GM19025 (cell line): ENCODE measurements around the gene BTK.

Experiments
- ATAC-seq: cut with Tn5 transposase; IDR thresholded peaks from one replicate; pipeline ENCODE4 v1.9.1; 2021; ENCODE audit warnings: mild to moderate bottlenecking, low read depth, moderate library complexity; ENCODE audit not compliant: unreplicated experiment

The BTK gene

GRCh38 chrX:101385795-101386541, at the start of gene BTK:
TSS of gene BTK (minus strand) at chrX:101386191. CDS start at chrX:101375284, 10,907 bp downstream.
- peak; percentile 49 for ATAC-seq

- ATAC-seq: peak; percentile 91
Observed at GRCh38 chrX:101430457-101431078, 44.6 kb upstream of the BTK start.

- peak; percentile 28 for ATAC-seq
Observed at GRCh38 chrX:101429934-101430333, 43.9 kb upstream of the BTK start.

- ATAC-seq: no peak
Observed at GRCh38 chrX:101427954-101428353, 42.0 kb upstream of the BTK start.

- ATAC-seq: no peak
Observed at GRCh38 chrX:101419489-101419888, 33.5 kb upstream of the BTK start.

GRCh38 chrX:101417981-101418841, 32.2 kb upstream of the BTK start:
- no peak for ATAC-seq

- no peak for ATAC-seq
Observed at GRCh38 chrX:101417190-101417589, 31.2 kb upstream of the BTK start.

GRCh38 chrX:101416691-101417090, 30.7 kb upstream of the BTK start:
- ATAC-seq: no peak

- ATAC-seq: peak; percentile 45
Observed at GRCh38 chrX:101415180-101416145, 29.5 kb upstream of the BTK start.

GRCh38 chrX:101411984-101412383, 26.0 kb upstream of the BTK start:
- ATAC-seq: no peak

- ATAC-seq: no peak
Observed at GRCh38 chrX:101410461-101410860, 24.5 kb upstream of the BTK start.

- ATAC-seq: no peak
Observed at GRCh38 chrX:101409043-101409442, 23.1 kb upstream of the BTK start.

GRCh38 chrX:101408532-101408841, 22.5 kb upstream of the BTK start:
- ATAC-seq: peak; percentile 25

GRCh38 chrX:101407748-101408531, 21.9 kb upstream of the BTK start, which contains the start of the genes GLA and HNRNPH2:
TSS of gene GLA (minus strand) at chrX:101407925. CDS start at chrX:101407903, 22 bp downstream.
TSS of gene HNRNPH2 (plus strand) at chrX:101408222. CDS start at chrX:101411989, 3,767 bp downstream.
- ATAC-seq: peak; percentile 93

GRCh38 chrX:101407167-101407747, 21.3 kb upstream of the BTK start:
- no peak for ATAC-seq

GRCh38 chrX:101399825-101400224, 13.8 kb upstream of the BTK start:
- ATAC-seq: no peak

- no peak for ATAC-seq
Observed at GRCh38 chrX:101398694-101399093, 12.7 kb upstream of the BTK start.

- ATAC-seq: no peak
Observed at GRCh38 chrX:101397779-101398178, 11.8 kb upstream of the BTK start.

GRCh38 chrX:101395789-101396188, 9.8 kb upstream of the BTK start:
- no peak for ATAC-seq
